ENCODE measurements around the gene C1QTNF12. TPM values are rescaled to one million over a fixed set of nuclear protein-coding genes. Genes with fewer than 3 reads are reported as not detected.
A peak's percentile ranks its signal among the peaks of the same experiment; 100 is the strongest.

The C1QTNF12 gene
- polyA plus RNA-seq, 1 donor from 2014 or later = 0.88 TPM

DNA sequence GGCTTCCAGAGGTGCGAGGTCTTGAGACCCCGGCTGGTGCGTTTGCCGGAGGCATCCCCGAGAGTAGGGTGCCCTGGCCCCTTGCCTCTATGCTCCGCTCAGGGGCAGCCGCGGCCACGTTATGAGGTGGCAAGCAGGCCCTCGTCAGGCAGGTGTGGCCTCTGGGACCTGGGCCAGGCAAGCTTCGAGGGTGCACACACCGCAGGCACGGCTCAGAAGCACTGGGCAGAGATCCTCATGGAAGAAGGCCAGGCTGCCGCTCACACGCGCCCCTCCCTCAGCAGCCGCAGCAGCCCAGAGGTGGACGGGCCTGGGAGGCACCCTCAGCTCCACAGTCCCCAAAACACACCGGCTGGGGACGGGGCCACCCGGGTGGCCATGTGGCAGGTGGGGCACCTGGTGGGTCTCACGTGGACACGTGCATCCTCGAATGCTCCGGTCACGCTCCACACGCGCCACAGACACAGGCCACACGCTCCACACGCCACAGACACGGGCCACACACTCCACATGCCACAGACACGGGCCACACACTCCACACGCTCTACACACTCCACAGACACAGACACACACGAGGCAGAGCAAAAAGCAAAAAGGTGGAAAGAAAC lies 21.2 kb downstream of the C1QTNF12 start:
- Mint-ChIP-seq H3K27me3 (no peaks in the 10 kb centered on the region), H3K9me3 (no peaks in the 10 kb centered on the region), H3K36me3 (peaks cover 2% of the 10 kb centered on the region), H3K27ac (no peak overlapping the region), H3K4me3 (no peak overlapping the region), H3K4me1 (peaks cover 0 to 10% (median 8%) of the 10 kb centered on the region in 3 donors)

DNA sequence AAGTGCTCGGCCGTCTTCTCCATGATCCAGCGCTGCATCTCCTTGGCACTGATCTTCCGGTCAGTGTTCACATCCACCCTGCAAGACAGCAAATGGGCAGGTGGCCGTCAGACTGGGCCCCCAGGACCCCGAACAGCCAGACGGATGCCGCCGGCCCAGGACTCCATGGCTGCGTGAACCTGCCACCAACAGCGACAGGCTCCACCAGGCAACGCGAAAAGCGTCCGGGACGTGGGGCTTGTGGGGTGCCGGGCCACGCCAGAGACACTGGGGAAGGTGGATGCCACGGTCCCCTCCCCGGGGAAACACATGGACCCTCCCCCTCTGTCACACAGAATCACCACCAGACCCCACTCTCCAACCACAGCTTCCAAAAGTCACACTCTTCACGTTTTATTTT lies 22.6 kb downstream of the C1QTNF12 start:
- H3K27me3 Mint-ChIP-seq = no peaks in the 10 kb centered on the region
- H3K4me1 Mint-ChIP-seq = peaks cover 0 to 2% (median 1%) of the 10 kb centered on the region in 3 donors
- no peak overlapping the region for H3K27ac Mint-ChIP-seq
- no peak overlapping the region for H3K4me3 Mint-ChIP-seq
- H3K36me3 Mint-ChIP-seq = peaks cover 2% of the 10 kb centered on the region
- H3K9me3 Mint-ChIP-seq = no peaks in the 10 kb centered on the region

DNA sequence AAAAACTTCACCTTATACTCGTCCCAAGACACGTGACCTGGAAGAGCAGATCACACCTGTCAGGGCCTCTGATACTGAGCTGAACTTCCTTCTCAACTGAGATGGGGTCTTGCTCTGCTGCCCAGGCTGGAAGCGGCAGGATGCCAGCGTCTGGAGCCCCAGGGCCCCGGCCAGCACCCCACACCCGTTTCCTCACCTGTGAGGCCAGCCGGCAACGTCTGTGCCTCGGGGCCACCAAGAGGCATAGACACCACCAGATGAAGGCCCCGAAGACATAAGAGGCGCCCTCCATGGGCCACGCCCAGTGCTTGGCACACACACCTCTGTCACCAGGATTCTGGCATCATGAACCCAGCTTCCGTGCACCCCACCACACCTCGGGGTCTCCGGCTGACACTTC lies 23.2 kb downstream of the C1QTNF12 start:
- H3K4me1 Mint-ChIP-seq = peaks cover 0 to 2% (median 1%) of the 10 kb centered on the region in 3 donors
- peak overlapping the region; percentile 29 to 85 (median 58) for H3K27ac Mint-ChIP-seq
- peaks cover 2% of the 10 kb centered on the region for H3K36me3 Mint-ChIP-seq

DNA sequence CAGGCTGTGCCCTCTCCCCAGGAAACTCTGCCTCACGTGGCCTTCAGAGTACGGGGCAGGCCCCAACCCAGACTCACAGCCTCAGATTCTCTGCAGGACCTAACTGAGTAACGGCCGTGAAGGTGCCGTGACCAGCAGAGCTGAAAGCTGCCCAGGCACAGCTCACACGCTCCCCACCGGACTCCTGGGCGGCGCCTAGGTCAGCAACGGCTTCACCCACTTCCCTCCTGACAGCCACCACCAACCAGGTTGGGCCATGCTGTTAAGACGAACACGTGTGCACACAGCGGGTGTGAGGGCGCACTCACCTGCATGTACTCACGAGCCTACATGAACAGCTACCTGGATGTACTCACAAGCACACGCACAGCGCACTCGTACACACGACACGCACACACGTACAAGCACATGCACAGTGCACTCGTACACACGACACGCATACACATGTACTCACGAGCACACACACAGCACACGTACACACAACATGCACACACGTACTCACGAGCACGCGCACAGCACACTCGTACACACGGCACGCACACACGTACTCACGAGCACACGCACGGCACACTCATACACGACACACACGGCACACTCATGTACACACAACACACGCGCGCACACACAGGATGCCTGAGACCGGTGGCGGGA lies 23.8 kb downstream of the C1QTNF12 start:
- Mint-ChIP-seq H3K36me3 (peaks cover 2% of the 10 kb centered on the region), H3K9me3 (no peaks in the 10 kb centered on the region), H3K4me1 (peaks cover 0 to 2% (median 1%) of the 10 kb centered on the region in 3 donors), H3K27me3 (no peaks in the 10 kb centered on the region), H3K4me3 (peak overlapping the region in 1 of 4 donors; percentile 27), H3K27ac (peak overlapping the region; percentile 29 to 85 (median 58))

More for the DNA sequence above, 23.2 kb downstream of the C1QTNF12 start:
- Mint-ChIP-seq H3K9me3 (no peaks in the 10 kb centered on the region), H3K27me3 (no peaks in the 10 kb centered on the region), H3K4me3 (no peak overlapping the region)

DNA sequence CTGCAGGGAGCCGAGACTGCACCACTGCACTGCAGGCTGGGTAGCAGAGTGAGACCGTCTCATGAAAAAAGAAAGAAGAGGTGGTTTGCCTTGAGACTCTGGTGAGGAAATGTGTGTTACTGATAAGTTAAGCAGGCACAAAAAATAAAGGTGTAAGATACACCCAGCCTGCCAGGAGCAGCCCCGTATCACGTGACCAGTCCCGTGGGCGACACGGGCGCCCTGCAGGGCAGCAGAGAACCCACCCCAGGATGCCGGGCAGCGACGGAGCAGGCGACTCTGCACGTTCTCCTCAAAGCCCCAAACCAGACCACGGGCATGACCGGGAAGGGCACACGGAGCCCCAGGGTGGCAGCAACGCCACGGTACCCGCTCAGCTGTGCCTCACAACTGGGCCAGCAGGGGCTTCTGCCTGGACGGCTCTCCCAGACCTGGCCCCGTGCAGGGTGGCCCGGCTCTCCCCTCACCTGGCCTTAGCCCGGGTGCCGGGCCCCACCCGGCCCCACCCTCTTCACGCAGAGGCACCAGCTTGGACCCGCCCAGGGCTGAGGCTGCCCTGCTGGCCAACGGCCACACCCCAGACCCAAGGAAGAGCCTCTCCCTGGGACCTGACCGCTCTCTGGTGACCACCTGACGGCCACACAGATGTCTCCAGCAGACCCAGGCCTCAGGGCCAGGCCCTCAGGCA lies 24.5 kb downstream of the C1QTNF12 start:
- peaks cover 2% of the 10 kb centered on the region for H3K36me3 Mint-ChIP-seq
- no peak overlapping the region for H3K4me3 Mint-ChIP-seq
- H3K27ac Mint-ChIP-seq = no peak overlapping the region
- H3K9me3 Mint-ChIP-seq = no peaks in the 10 kb centered on the region
- H3K27me3 Mint-ChIP-seq = no peaks in the 10 kb centered on the region
- peaks cover 0 to 2% (median 1%) of the 10 kb centered on the region in 3 donors for H3K4me1 Mint-ChIP-seq

DNA sequence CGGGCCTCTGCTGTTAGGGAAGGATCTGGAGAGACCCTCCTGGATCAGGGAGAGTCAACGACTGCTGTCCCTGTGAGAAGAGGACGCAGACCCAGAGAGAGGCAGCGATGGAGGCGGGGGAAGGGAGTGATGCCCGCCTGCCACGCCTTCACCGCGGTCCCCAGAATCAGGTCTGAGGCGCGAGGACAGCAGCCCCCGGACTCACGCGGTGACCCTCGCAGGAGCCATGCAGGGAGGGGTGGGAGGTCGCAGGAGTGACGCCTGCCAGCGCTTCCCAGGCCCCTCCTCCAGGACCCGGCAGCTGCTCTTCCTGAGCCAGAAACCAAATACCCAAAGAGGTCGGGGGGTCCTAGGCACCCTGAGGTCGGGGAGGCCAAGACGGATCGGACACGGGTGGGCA lies 26.3 kb downstream of the C1QTNF12 start:
- no peaks in the 10 kb centered on the region for H3K27me3 Mint-ChIP-seq
- no peak overlapping the region for H3K4me3 Mint-ChIP-seq
- peak overlapping the region in 1 of 3 donors; percentile 25 for H3K27ac Mint-ChIP-seq
- peaks cover 2% of the 10 kb centered on the region for H3K36me3 Mint-ChIP-seq
- peaks cover 0 to 7% (median 3%) of the 10 kb centered on the region in 3 donors for H3K4me1 Mint-ChIP-seq
- no peaks in the 10 kb centered on the region for H3K9me3 Mint-ChIP-seq

DNA sequence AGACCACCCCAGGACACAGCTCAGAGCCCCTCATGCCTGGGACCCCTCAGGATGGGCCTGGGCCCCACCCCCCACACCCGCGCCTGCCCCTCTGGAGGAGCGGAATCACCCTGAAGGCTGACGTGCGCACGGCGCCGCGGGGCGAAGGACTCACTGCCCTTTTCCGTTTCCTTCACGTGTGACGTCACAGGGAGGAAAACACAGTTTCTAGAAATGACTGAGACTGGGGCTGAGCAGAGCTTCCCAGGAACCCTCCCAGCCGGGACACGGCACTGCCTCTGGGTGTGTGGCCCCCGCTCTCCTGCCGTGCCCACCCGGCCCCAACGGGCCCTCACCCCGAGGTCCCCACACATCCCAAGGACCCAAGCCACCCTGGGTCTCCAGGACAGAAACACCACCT lies 27.2 kb downstream of the C1QTNF12 start:
- Mint-ChIP-seq H3K9me3 (no peaks in the 10 kb centered on the region), H3K27me3 (no peaks in the 10 kb centered on the region), H3K4me1 (peaks cover 0 to 14% (median 10%) of the 10 kb centered on the region in 3 donors), H3K4me3 (no peak overlapping the region), H3K36me3 (peaks cover 2% of the 10 kb centered on the region), H3K27ac (no peak overlapping the region)

DNA sequence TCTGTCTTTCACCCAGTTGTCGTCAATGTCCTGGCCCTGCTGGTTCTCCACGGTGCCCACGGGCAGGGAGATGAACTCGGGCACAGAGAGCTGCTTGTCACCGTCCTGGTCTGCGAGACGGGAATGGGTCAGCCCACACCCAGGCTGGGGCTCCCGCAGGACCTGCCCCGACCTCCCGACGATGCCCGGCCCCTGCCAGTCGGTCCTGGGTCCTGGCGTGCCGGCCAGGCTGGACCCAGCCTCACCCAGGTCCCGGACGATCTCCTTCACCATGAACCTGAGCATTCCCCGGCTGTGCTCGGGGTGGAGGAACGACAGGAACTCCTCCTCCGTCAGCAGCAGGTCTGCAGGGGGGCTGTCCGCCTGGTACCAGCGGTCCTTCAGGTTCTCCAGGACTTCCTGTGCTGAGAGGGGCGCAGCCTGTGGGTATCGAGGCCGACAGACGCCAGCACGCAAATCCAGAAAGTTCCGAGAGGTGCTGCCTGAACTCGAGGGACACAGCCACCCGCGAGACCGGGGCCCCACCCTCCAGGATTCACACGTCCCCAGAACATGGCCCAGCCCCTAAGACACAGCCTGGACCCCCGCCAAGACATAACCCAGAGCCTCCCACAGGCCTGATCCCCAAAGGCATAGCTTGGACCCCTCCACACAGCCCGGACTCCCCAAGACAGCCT lies 27.9 kb downstream of the C1QTNF12 start:
- no peak overlapping the region for H3K4me3 Mint-ChIP-seq
- H3K4me1 Mint-ChIP-seq = peaks cover 0 to 14% (median 11%) of the 10 kb centered on the region in 3 donors
- peaks cover 2% of the 10 kb centered on the region for H3K36me3 Mint-ChIP-seq

DNA sequence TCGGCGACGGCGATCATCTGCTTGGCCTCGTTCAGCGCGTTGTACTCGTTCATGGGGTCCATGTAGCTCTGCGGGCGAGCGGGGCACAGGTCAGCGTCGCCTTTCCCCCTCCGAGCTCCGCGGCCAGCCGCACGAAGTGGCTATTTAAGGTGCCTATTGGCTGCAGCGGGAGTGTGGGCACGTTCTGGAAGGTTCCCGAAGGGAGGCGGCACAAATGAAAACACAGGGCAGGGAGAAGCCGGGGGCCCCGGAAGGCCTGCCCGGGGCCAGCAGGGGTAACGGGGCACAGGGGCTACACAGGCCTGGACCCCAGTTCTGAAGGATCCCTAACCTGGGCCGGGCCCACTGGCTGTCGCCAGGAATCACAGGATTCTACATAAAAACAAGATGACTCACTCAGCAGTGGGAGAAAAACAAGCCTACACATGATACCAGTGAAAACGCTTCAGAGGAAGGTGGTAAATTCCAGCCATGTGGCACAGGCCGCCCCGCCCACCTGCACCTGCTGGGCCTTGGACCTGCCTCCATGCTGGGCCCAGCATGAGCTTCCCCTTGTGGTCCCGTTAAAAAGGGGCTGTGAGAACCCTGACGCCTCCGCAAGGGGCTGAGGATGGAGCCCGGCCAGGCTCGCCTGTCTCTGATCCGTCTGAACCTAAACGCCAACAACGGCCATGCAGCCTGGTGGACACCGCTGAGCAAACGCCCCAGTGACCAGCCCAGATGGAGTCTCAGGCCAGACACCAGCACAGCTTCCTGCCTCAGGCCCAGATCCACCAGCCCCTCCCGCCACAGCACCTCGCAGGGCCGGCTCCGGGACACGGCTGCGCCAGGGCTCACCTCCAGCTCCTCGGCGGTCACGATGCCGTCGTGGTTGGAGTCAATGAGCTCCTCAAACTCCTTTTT lies 28.6 kb downstream of the C1QTNF12 start:
- Mint-ChIP-seq H3K4me3 (no peak overlapping the region), H3K9me3 (no peaks in the 10 kb centered on the region), H3K27me3 (no peaks in the 10 kb centered on the region), H3K27ac (peak overlapping the region in 1 of 3 donors; percentile 67), H3K36me3 (peaks cover 2% of the 10 kb centered on the region), H3K4me1 (peaks cover 0 to 12% (median 11%) of the 10 kb centered on the region in 3 donors)

More for the DNA sequence above, 27.9 kb downstream of the C1QTNF12 start:
- Mint-ChIP-seq H3K27ac (no peak overlapping the region), H3K27me3 (no peaks in the 10 kb centered on the region), H3K9me3 (no peaks in the 10 kb centered on the region)

DNA sequence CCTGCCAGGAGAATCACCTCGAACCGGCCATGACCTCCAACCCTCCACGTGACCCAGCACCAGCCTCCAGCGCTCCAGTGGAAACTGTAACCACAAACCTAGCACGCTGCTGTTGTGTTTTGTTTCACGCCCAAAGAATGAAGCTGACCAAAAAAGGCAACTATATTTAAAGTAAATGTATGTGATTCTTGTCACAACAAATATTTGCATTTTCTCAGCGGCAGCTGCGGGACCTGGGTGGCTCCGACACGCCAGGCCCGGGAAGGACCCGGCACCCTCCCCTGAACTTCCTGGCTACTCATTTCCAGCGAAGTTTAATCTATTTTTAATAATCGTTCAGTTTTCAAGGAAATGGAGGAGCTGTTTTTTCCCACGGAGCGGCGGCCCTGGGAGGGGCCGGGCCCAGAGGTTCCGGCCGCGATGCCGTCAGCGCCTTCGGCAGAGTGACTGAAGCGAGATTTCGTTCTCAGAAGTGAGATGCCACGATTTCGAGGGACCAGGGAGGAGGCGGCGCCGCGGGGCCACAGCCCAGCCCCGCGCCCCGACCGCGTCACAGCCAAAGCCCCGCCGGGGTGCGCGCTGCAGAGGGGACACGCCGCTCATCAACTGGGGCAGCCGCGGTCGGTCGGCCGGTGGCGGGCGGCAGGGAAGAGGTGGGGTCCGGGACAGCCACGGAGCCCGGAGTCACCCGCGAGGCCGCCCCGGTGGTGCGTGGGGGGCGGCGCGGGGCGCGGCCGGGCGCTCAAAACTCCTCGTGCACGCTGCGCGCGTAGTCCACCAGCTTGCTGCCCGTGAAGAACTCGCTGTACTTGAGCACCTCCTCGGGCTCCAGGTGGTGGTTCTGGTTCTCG lies 29.5 kb downstream of the C1QTNF12 start:
- Mint-ChIP-seq H3K9me3 (no peaks in the 10 kb centered on the region), H3K4me1 (peaks cover 0 to 12% (median 11%) of the 10 kb centered on the region in 3 donors), H3K36me3 (peaks cover 2% of the 10 kb centered on the region), H3K4me3 (peak overlapping the region in 3 of 4 donors; percentile 25 to 32 (median 27)), H3K27ac (peak overlapping the region in 2 of 3 donors; percentile 2 to 65), H3K27me3 (no peaks in the 10 kb centered on the region)

DNA sequence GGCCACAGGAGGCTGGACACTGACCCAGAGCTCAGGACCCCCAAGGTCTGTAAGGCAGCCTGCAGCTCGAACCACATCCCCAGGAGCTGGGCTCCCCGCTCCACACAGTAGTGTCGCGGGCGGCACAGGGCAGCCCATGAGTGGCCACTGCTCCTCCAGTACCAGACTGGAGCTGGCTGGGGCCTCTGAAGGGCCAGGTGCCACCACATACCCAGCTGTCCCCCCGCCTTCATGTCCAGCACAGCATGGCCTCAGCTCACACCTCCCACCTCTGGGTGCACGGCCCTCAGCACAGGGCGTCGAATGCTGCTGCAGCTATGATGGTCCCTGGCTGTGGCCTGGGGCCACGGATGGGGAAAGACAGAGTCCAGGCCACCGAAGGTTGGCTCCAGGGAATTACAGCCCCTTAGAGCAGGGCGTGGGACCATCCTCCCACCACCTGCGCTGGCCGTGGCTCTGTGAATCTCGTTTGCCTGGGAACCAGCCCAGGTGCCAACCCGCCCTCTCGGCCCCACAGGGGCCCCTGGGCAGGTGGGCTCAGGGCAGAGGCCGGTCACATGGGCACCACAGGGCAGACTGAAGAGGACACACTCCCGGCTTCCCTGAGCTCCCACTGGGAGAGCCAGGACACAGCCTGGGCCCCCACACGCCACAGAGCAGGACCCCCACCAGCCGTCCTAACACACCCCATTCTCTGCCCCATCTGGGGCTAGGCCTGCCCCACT lies 30.5 kb downstream of the C1QTNF12 start:
- H3K27me3 Mint-ChIP-seq = peaks cover 2% of the 10 kb centered on the region
- H3K36me3 Mint-ChIP-seq = peaks cover 2% of the 10 kb centered on the region
- H3K4me3 Mint-ChIP-seq = peak overlapping the region in 1 of 4 donors; percentile 25
- H3K4me1 Mint-ChIP-seq = peaks cover 0 to 12% (median 11%) of the 10 kb centered on the region in 3 donors
- no peaks in the 10 kb centered on the region for H3K9me3 Mint-ChIP-seq
- H3K27ac Mint-ChIP-seq = peak overlapping the region in 1 of 3 donors; percentile 2

DNA sequence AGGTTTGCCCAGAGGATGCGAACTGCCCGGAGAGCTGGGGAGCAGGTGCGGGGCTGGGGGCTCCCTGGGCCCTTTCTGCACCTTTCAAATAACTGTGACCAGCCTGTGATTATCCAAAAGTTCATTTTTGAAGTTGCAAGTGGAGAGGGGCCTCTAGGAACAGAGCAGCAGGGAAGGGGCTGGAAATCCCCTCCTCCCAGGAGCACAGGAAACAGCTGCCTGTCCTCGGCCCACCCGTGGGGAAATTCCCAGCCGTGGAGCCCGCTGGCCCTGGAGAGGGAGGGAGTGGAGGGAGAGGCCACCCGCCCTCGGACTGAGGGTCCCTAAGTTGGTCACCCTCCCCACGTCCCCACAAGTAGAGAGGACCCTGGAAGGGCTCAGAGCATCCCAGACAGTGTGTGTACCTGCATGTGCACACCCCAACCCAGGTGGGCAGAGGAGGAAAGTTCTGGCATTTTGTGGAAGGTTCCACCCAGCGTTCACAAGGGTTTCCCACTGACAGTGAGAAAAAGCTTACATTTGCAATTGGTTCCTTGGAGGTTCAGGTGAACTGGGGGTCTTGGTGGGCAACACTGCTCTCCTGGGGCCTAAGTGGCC lies 31.3 kb downstream of the C1QTNF12 start:
- Mint-ChIP-seq H3K4me3 (peak overlapping the region in 2 of 4 donors; percentile 41 to 67), H3K4me1 (peaks cover 0 to 12% (median 11%) of the 10 kb centered on the region in 3 donors), H3K36me3 (no peaks in the 10 kb centered on the region)

More for the DNA sequence above, 31.3 kb downstream of the C1QTNF12 start:
- H3K9me3 Mint-ChIP-seq = no peaks in the 10 kb centered on the region
- H3K27ac Mint-ChIP-seq = peak overlapping the region in 2 of 3 donors; percentile 39 to 83
- H3K27me3 Mint-ChIP-seq = peaks cover 7% of the 10 kb centered on the region
